NCI-H2107 (cell line): ENCODE measurements around the gene C2orf76.

Experiments used
- DNase-seq: peaks from one replicate; lab custom pipeline; 2025; lab: John Stamatoyannopoulos, UW

C2orf76 gene

DNA sequence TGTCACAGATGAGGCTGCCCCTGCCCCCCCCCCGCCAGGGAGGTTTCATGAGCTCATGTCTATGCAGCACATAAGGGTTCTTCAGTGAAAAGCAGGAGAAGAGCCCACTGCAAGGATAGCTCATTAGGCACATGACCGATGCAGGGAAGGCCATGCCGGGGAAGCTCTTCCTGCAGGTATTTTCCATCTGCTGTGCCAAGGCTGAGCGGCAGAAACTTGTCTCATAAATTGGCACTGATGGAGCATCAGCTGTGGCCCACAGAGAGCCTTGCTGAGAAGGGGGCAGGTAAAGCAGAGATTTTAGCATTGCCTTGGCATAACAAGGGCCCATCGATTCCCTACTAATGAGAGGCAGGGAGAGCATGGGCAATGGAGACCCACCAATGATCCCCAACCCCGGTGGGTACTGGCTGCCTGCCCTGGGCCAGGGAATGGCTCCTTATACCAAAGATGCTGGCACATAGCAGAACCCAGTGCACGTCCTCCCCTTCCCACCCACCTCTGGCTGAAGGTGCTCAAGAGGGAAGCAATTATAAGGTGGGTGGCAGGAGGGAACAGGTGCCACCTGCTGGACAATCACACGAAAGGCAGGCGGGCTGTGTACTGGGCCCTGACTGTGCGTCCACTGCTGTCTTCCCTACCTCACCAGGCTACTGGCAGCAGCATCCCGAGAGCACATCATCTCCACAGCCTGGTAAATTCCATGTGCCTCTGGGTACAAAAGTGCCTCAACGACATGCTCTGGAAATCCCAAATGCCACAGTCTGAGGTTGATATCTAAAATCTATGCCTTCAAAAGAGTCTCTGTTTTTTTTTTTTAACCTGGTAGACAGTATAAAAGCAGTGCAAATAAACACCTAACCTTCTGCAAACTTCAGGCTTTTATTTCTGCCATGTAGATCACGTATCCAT lies 101.6 kb downstream of the C2orf76 start:
- peak; percentile 28 for DNase-seq

DNA sequence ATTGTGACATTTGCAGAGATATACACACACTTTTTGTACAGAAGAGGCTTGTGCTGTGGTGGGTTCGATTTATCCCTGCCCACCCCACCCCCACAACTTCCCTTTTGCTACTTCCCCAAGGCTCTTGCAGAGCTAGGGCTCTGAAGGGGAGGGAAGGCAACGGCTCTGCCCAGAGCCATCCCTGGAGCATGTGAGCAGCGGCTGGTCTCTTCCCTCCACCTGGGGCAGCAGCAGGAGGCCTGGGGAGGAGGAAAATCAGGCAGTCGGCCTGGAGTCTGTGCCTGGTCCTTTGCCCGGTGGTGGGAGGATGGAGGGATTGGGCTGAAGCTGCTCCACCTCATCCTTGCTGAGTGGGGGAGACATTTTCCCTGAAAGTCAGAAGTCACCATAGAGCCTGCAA lies 103.0 kb downstream of the C2orf76 start:
- DNase-seq: no peak

DNA sequence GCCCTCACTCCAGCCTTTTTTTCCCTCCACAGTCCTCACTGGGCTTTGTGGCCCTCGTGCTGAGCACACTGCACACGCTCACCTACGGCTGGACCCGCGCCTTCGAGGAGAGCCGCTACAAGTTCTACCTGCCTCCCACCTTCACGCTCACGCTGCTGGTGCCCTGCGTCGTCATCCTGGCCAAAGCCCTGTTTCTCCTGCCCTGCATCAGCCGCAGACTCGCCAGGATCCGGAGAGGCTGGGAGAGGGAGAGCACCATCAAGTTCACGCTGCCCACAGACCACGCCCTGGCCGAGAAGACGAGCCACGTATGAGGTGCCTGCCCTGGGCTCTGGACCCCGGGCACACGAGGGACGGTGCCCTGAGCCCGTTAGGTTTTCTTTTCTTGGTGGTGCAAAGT lies 103.6 kb downstream of the C2orf76 start:
- no peak for DNase-seq

DNA sequence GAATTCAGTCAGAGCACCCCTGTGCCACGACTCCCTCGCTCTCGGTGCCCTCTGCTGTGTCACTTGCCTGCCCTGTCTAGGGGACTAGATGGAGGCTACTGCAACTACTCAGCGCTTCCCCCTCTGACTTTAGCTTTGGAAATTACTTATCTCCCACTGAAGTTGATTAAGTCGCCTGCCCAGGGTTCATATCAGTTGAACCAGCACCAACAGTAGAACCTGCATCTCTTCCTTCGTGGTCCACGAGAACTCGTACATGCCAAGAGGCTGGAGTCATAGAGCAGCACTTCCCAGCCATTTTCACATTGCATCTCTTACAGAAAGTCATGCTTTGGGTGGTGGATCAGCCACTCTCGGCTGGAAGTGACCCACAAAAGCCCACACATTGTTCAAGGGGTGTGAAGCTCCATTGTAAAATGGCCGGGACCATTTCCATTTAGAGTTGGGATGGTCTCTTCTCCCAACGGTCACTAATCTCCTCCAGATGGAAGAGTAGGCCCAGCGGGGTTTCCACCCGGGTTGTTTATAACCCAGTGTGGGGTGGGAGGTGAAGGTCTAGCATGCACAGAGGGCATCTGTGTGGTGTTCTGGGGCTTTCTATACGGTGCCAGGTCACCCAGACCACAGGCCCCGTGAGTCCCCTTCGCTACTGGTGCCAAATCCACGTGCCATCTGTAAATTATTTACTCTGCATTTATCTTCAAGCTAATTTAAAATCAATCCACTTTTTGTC lies 105.0 kb downstream of the C2orf76 start:
- DNase-seq: no peak

DNA sequence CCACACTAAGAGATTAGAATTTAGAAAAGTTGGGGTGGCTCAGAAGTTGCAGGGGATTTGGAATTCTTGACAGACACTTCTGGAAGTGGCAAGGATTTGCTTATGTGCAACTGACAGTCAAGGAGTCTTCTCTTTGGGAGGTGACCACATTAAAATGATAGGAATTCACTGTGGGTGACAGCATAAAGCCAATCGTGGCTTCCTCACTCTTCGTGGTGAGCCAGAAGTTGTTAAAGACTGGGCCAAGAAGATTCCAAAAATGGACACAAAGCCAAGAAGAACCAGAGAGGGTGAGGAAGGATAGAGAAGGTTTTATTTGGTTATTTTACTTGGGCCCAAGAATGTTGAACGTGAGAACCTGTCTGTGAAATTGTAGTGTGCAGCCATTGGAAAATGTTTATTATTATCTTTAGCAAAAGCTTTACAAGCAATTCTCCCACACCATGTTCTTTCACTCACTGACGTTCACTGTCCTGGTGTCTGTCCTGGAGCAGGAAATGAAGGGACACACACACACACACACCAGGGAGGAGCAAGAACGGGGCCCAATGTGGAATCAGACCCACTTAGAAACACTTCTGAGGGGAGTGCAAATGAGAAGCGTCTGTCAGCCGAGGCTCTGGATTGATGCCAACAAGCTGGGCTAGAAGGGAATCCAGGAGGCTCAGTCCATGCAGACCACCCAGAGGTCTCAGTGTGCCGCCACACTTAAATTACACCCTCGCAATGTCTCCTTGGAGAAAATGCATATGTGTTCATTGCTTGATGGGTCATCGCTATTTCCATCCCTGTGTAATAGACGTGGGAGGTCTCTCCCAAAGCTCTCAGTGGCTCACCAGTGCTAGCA lies 105.8 kb downstream of the C2orf76 start:
- DNase-seq: no peak

DNA sequence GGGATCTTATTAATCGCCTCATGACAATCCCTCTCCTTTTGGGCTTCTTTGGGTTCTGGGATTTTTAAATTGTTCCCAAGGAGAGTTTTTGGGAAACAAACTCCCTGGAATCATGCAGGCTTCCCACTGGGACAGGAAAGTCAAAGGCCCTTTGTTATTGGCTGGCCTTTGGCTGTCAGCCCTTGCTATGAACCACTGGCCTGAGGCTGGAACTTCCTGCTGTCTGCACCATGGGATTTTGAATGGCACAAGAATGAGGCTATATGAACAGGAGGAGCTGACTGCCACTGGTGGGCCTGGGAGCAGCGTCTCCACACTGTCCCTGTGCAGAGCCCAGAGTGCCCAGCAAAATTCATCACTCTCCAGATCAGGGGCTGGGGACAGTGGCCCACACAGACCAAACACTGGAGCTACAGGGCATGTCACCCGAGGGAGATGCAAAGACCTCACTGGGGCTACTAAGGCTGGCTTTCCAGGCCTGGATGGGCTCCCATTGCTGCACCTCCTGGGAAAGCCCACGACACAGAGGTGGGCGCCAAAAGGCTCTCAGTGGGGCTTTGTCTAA lies 107.3 kb downstream of the C2orf76 start:
- no peak for DNase-seq

DNA sequence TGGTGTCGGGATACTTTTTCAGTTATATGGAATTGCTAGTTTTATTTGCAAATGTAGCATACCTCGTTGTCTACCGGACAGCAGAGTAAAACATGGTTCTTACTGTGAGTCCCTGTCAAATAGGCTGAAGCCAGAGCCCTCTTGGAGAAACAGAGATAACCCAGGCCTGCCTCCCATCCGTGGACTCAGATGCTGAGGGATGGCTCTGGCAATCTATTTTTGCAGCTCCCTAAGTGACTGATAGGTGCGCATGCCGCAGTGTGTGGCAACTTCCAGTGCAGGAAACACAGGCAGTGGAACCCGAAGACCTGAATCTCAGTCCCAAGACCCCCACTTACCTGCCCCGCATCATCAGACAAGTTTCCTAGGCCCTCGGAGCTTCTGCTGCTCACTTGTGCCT lies 109.4 kb downstream of the C2orf76 start:
- no peak for DNase-seq

DNA sequence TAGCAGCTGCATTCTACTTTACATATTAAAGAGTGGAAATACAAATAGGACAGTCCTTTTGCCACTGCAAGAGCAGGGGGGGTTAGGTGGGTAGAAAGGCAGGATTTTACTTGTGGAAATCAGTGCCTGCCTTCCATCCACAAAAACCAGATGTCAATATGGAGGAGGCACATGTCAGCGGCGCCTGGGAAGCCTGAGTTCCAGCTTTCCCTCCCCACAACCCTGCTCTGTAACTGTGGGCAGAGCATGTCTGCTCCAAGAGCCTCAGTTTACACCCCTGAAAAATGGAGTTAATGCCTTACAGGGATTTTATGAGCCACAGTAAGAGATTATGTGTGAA lies 110.1 kb downstream of the C2orf76 start:
- no peak for DNase-seq

DNA sequence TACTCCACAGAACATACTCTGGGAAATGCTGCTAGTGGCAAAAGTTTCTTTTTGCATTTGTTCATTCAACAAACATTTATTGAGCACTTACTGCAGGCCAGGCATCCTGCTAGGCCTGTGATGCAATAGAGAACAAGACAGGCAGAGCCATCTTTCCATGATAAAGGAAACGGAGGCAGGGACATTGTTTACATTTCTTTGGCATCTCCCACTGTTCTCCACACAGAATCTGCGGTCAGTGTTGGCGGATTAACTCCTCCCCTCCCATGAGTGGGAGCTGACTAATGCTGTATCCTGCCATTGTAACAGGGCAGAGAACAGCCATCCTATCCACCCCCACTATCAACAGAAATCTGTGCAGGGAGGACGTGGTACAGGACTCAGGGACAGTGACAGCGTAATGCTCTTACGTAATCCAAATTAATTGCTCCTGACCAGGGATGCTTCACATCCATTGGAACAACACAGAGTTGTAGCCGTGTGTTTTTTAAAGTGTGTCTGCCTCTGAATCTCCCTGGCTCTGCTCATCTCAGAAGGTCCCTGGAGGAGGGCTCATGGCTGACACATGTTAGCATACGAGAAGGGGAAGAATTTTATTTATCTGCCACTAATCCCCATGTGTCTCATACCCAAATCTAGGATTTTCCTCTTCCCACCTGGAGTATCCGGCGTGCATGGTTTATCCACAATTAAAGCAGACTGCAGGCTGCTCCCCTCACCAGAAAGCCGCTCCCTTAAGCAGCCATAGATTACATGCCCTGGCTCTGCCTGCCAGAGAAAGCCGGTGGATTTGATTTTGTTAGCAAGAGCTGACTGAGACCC lies 110.7 kb downstream of the C2orf76 start:
- DNase-seq: peak; percentile 22

DNA sequence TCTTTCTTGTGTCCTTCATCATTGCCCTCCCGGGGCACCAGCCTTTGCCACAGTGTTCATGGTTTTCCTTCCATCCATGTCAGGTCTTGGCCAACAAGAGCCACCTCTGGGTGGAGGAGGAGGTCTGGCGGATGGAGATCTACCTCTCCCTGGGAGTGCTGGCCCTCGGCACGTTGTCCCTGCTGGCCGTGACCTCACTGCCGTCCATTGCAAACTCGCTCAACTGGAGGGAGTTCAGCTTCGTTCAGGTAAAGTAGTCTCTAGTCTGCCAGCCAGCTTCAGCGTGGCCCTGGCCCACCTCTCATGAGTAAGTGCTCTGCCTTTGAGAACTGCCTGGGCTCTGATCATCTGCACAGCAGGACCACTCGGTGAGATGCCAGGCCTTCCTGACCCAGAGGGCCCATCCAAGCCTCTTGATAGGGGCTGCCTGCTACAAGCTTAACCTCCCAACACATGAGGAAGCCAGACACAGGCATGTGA lies 112.0 kb downstream of the C2orf76 start:
- DNase-seq: no peak

DNA sequence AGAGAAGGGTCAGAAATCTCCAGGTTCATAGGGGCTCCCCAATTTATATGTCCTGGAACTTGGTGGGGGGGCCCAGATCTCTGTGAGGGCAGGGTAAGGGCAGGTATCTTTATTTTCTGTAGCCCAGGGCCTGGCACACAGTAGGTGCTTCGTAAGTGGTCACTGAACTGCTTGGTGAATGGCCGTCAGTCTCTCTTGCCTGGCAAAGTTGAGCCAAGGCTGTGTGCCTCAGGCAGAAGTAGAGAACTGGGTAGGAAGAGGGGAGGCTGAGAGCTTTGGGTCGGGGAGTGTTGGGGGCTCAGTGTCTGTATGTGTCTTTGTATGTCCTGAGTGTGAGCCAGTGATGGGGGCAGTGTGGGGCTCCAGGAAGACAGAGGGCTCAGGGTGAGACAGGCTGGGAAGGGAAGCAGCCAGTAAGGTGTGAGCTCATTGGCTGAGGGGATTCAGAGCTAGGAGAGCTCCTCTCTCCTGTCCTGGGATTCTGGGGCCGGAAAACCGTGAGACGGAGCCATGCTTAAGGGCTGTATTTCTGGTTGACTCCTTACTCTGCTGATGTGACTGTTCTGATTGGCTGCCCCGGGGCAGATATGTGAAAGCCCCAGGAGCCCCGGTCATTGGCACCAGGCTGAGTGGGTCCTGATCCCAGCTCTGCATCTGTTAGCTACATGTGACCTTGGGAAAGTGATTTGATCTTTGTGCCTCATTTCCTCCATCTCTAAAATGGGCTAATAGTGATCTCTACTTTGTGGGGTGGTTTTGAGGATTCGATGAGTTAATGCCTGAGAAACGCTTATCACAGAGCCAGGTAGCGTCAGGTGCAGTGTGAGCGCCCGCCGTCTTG lies 112.7 kb downstream of the C2orf76 start:
- DNase-seq: no peak

DNA sequence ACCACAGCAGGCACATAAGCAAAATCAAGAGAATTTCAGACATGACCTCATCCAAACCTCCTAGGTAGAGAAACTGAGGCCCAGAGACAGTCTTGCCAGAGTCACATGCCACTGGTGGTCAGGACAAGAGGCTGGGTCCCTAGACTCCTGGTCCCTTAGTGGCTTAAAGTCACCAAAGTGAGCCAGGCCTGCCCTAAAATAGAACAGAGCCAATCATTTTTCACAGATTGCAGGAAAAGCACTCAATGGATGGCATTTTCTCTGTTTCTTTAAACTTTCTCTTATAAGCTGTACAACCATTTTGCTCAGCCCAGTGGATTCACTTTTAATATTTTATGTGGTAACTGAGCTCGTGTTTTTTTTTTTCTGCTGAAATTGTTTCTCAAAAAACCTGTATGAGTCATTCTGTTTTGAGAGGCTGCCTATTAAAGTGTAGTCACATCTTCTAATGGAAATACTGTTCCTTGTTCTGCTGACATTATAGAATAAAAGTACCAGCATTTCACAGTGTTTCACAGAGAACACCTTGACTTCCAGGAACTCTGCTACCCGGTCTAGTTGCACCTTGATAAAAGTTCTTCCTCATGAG lies 113.4 kb downstream of the C2orf76 start:
- no peak for DNase-seq
